Lower leg skin (tissue), 4 donors: ENCODE data around the gene APOB. TPM values are rescaled to one million over a fixed set of nuclear protein-coding genes. Genes with fewer than 3 reads are reported as not detected.

Experiments used
- DNase-seq, 2 donors: peaks; one replicate each; pipeline ENCODE4 v3.0.0-alpha.2; 2019; ENCODE audit warnings: low spot score in 2 of 2
- H3K4me3 ChIP-seq: fragments of 200-600 bp; sonication (generic); 2 replicates; pipeline ENCODE4 v1.5.1; 2017; ENCODE audit warnings: mild to moderate bottlenecking, low read depth; ENCODE audit not compliant: poor library complexity, severe bottlenecking
- CTCF ChIP-seq, 3 donors: fragments of 450-650 bp; IDR thresholded peaks; one replicate each; pipeline ENCODE4 v1.5.1; 2016; ENCODE audit warnings: antibody characterized with exemption in 3 of 3, mild to moderate bottlenecking in 3 of 3, moderate library complexity in 2 of 3
- POLR2A ChIP-seq, 2 donors: fragments of 450-650 bp; IDR thresholded peaks; one replicate each; pipeline ENCODE4 v1.6.1; 2016 to 2017; ENCODE audit warnings: antibody characterized with exemption in 2 of 2, mild to moderate bottlenecking in 1 of 2, moderate library complexity in 1 of 2
- WGBS, 2 donors: methylation state at CpG; one replicate each; pipeline ENCODE4 v1.1.5; 2018; 5-methylcytosine and 5-hydroxymethylcytosine counted together
- intact Hi-C: fragments of 100-400 bp; cut with DNase I; formaldehyde crosslinking; loops from one replicate; pipeline ENCODE4 v1.15.0; 2023; ENCODE audit warnings: low total_unique reads
- total RNA-seq, 4 donors: library from RNA; depleted of rRNA; stranded (reverse); fragments of >200 nt; gene quantifications; one replicate each; pipeline ENCODE4 v1.1.0, GENCODE V29; 2016

Gene APOB
- total RNA-seq, 4 donors from 2014 or later = 2.2 to 3.2 (median 2.3) TPM

GRCh38 chr2:20997953-20998722, 45.7 kb downstream of the APOB start:
- TF ChIP-seq CTCF (IDR thresholded peaks at IDR 0.05) (no peak), POLR2A (IDR thresholded peaks at IDR 0.05) (no peak)
- H3K4me3 ChIP-seq = no peak overlapping the region
- 86 to 89% methylated on average over 7 of the region's 7 CpGs for WGBS, 2 donors
- no peak for DNase-seq
- intact Hi-C loops = no loop called here

- WGBS, 2 donors = 86 to 96% methylated on average over 5 of the region's 5 CpGs
- DNase-seq = no peak
- no peak overlapping the region for H3K4me3 ChIP-seq
- intact Hi-C loops = no loop called here
- TF ChIP-seq CTCF (IDR thresholded peaks at IDR 0.05) (no peak), POLR2A (IDR thresholded peaks at IDR 0.05) (no peak)
Observed at GRCh38 chr2:20994130-20994529, 49.7 kb downstream of the APOB start.

- TF ChIP-seq POLR2A (IDR thresholded peaks at IDR 0.05) (no peak), CTCF (IDR thresholded peaks at IDR 0.05) (no peak)
- no peak for DNase-seq
- H3K4me3 ChIP-seq = no peak overlapping the region
- intact Hi-C loops = no loop called here
- 52 to 56% methylated on average over 8 of the region's 8 CpGs for WGBS, 2 donors
Observed at GRCh38 chr2:20992201-20992711, 51.6 kb downstream of the APOB start.

- TF ChIP-seq CTCF (IDR thresholded peaks at IDR 0.05) (no peak), POLR2A (IDR thresholded peaks at IDR 0.05) (no peak)
- H3K4me3 ChIP-seq = no peak overlapping the region
- WGBS, 2 donors = 70 to 71% methylated on average over 20 of the region's 20 CpGs
- DNase-seq = no peak
- intact Hi-C loops = no loop called here
Observed at GRCh38 chr2:20990442-20991430, 53.1 kb downstream of the APOB start.

- H3K4me3 ChIP-seq = no peak overlapping the region
- DNase-seq = no peak
- WGBS, 2 donors = 80 to 81% methylated on average over 1 of the region's 1 CpG
- TF ChIP-seq CTCF (IDR thresholded peaks at IDR 0.05) (no peak), POLR2A (IDR thresholded peaks at IDR 0.05) (no peak)
- intact Hi-C loops = no loop called here
Observed at GRCh38 chr2:20989404-20989803, 54.5 kb downstream of the APOB start.
